HG03039 (cell line): ENCODE results near the gene LGALSL.
"Not testable (repeated sequence)": the region's sequence is repeated elsewhere in the genome, so short reads cannot be mapped to it uniquely, and the experiment has no call there.

ENCODE experiments used
- ATAC-seq: cut with Tn5 transposase; IDR thresholded peaks from one replicate; pipeline ENCODE4 v1.9.1; 2021; ENCODE audit warnings: mild to moderate bottlenecking, moderate library complexity; ENCODE audit not compliant: unreplicated experiment

The LGALSL gene

DNA sequence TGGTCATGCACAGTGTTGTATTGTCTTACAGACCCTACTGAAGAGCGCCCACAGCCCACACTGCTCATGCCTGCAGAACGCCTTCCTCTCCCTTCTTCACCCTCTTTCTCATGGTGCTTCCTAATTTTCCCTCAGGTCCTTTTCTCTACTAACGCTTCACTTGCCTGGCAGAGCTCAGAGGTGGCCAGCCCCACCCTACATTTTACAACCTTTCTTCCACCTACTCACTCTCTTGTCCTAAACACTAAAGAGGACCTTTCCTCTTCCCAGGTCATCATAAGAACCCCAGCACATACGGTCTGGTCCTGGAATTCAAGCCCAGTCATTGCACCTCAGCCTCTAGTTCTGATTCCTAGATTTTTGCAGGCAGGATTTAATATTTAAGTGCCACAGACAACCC, 11.7 kb upstream of the LGALSL start:
- ATAC-seq, result no peak

- ATAC-seq, result no peak
These were observed 11.0 kb upstream of the LGALSL start for GRCh38 chr2:64442801-64443429.

- ATAC-seq, result not testable (repeated sequence)
These were observed 8.0 kb upstream of the LGALSL start for GRCh38 chr2:64445970-64446369.

DNA sequence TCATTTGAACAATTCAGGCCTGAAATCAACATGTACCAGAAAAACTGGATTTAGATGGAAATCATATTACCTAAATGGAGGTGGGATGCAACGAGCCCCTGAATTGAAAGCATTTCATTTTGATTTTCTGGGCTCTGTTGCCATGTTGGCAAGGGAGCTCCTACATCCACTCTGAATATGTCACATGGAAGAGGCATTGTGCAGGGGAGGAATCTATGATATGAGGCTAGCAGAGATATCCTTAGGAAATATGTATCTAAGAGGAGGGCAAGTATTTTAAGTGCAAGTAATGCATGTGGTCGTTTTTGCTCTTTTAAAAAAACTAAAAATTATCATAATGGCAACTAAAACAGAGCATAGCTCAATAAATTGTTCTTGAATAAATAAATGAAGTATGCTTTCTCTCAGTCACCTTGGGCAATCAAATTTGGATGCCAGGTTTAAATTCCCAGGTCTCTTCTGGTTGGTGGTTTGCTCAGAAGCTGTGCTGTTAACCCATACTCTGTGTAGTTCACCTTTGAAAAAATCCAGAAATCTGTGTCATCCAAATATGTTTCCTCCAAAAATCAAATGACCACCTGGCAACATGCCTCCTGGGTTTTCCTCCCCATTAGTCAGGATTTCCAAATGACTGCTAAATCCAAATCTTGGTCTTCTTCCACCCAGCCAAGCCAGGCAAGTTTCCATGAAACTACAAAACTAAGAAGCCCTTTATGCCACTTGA, 6.5 kb upstream of the LGALSL start:
- ATAC-seq, result no peak

GRCh38 chr2:64448041-64448426, 5.9 kb upstream of the LGALSL start:
- ATAC-seq, result no peak

DNA sequence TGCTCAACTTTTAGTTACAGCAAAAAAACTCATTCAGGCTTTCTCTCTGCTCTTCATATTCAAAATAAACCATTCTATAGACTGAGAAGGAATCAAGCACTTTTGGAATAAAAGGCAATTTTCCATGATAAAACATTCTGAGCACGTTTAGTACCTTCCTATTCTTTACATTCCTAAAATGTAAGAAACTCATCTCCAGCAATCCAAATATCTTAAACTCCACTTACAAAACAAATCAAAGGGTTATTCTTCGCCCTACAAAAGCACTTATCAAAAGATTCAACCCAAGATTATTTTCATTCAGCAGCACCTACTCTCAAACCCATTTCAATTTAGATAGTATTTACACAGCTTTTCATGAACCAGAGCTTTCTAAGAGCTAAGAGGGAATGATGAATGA, 2.9 kb upstream of the LGALSL start:
- no peak for ATAC-seq

- ATAC-seq, result peak; percentile 37
These were observed 697 bp downstream of the LGALSL start for GRCh38 chr2:64454386-64455332.

GRCh38 chr2:64455545-64455944, 1.6 kb downstream of the LGALSL start:
- ATAC-seq, result no peak

DNA sequence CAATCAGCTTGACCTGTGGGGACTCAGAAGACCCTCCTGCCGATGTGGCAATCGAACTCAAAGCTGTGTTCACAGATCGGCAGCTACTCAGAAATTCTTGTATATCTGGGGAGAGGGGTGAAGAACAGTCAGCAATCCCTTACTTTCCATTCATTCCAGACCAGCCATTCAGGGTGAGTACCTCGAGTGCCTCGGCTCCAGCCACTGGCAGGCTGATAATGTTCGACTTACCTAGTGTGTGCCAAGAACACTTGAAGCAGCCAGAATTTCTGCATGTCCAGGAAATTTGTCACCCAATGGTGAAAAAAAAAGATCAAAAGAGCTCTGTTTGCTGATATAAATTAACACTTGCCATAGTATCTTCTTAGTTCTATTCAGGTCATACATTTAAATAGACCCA, 2.3 kb downstream of the LGALSL start:
- ATAC-seq, result no peak

- ATAC-seq, result no peak
These were observed 3.6 kb downstream of the LGALSL start for GRCh38 chr2:64457524-64457923.

DNA sequence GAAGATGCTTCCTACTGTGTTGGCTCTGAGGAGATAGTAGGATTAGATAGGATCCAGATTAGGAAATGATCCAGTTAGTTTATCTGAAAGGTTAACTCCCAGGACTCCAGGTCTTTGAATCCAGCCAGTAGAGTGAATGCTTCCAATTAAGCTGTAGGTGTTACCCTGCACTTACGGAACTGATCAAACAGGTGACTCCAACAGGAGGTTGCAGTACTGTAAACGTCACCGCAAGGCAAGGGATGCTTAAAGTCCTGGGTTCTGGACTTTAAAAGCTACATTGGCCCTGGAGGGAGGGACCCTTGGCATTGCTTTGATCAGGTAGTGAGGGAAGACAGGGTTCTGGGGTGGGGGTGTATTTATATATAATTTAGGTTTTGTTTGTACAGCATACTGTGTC, 5.6 kb downstream of the LGALSL start:
- ATAC-seq, result no peak

- no peak for ATAC-seq
These were observed 6.4 kb downstream of the LGALSL start for GRCh38 chr2:64460330-64460729.

DNA sequence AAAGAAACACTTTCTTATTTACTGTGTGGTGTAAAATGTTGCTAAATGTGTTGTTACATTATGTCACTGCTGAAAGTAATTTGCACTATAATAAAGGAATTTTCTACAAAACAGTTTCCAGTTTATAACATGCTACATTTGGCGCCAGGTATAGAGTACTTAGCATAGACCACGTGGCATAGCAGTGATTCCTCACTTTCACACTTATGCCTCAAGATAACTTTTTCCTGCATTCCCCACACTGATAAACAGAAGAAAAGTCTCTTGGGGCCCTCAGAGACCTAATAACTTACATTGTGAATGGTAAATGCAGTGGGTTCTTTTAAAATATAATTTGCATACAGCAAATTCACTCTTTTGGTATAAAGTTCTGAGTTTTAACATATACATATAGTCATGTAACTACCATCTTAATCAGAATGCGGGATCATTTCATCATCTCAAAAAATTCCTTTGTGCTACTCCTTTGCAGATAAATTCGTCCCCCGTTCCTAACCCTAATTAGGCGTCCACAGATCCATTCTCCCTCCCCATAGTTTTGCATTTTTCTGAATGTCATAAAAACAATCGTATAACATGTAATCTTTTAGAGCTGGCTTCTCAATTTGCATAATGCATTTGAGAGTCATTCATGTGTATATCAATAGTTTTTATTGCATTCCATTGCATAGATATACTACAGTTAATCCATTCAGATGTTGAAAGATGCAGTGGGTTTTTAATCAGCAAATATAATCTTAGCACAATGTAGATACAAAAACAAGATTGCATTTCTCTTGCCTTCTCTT, 7.5 kb downstream of the LGALSL start:
- ATAC-seq, result no peak

GRCh38 chr2:64462171-64462570, 8.2 kb downstream of the LGALSL start:
- ATAC-seq, result no peak

DNA sequence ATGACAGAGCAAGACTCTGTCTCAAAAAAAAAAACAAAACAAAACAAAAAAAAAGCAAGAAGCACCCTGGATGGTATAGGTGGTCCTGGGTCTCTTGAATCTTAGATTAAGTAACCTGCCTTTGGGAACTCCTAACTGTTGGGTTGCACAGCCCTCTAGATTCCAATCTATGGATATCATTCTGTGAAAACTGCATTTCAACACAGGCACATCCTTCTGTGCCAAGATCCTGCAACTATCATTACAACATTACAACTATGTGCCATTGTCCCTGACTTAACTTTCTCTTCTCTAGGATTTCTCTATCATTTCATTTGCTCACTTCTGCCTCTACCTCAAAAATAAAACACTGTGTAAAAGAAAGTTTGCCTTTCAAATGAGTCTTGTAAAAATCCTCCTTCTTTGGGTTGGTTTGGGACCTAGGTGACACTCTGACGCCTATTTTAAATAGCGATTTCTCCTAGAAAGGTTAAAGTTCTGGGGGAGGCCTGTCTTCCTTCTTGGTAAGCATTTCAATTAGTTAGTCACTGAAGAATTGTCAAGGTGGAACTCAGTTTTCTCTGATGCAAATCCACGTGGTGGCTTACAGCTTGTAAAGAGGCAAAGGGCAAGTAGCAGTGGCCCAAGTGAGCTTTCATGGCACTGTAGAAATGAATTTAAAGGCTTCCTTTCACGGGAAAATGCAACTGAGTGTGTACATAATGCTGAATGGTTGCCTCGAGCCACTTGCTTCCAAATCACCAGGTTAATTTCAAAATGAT, 9.2 kb downstream of the LGALSL start:
- no peak for ATAC-seq

DNA sequence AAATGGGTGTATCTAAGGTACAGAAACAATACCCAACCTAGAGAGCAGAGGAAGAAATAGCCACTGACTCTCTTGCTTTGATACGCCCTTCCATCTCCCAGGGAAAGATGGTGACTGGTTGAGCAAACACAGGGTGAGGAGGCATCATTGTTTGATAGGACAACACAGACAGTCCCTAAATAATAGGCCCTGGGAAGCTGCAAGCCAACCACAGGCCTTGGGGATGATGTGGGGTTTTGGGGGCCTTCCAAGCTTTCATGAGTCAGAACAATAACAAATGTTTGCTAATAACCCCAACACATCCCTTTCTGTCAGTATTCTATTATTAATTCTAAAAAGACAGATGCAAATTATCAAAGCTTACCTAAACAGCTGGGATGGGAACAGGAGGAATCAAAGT, 9.8 kb downstream of the LGALSL start:
- ATAC-seq, result no peak

DNA sequence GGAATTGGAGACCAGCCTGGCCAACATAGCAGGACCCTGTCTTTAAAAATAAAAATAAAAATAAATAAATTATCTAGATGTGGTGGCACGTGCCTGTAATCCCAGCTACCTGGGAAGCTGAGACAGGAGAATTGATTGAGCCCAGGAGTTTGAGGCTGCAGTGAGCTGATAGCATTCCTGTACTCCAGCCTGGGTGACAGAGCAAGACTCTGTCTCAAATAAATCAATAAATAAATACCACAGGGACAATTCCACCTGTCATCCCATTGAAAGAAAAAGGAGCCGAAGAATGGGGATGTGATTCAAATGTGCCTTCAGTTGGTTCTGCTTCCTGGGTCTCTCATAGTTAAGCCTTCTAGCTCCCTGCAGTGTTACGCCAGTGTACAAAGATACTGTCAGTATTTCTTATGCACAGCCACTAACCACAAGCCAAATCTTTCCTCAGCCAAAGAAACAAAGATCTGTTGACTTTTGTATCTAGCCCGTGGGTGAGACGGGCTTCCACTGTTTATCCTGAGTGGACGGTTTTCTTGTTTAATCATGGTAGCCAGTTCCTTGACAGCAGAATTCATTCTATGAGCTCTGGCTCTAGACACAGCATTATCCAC, 12.6 kb downstream of the LGALSL start:
- ATAC-seq, result no peak

DNA sequence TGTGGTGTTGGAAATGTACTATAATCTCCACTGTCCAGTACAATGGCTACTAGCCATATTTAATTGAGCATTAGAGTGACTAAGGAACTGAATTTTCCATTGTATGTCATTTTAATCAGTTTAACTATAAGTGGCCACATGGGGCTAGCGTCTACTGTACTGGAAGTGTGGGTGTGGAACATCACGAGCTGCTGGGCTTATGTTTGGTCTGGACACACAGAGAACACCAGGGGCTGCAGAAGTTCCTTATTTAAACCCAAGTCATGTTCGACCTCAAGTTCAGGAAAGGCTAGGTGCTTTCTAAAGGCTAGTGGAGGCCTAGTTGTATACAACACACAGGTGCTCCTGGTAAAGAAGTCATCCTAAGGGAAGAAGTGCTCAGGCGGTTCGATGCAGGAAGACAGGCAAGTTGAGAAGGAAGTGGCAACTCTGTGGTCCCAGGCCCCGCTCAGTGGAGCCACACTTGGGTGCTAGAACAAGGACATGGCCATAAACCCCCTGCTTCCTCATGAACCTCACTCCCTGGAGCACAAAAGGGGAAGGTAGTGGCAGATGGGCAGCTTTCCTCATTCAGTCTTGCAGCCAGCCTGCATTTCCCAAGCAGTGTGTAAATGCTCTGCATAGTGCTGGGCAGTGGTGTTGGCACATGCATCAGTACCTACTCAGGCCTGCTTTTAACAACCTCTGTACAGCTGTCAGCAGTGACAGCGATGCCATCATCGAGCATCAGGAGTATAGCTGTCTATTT, 13.3 kb downstream of the LGALSL start:
- no peak for ATAC-seq

DNA sequence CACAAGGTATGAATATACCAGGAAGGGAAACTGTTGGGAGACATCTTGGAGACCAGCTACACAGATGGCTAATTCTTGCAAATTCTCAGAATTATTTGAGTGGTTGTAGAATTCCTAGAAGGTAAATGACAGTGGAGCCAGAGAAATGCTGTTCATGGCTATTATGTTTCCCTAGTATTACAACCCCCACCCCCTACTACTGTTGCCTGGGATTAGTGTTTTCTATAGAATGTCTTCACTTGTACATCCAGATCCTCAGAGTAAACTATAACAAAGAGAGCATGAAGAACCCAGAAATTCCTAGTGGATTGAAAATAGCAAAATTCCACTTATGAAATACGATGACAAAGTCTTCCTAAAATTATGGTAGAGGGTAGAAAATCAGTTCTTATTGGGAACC, 15.3 kb downstream of the LGALSL start:
- ATAC-seq, result no peak
